Stimulated activated CD8-positive, alpha-beta memory T cell treated with anti-CD3 and anti-CD28 coated beads, Interleukin-4, amount 100 ng/mL, for 4 hours (primary cell): Measurements from ENCODE around the gene PKN1.
"Not testable (repeated sequence)": the region's sequence is repeated elsewhere in the genome, so short reads cannot be mapped to it uniquely, and the experiment has no call there.

Experiments
- DNase-seq, 2 donors: peaks; one replicate each; pipeline ENCODE4 v3.0.0-alpha.2; 2020; ENCODE audit warnings: low read depth in 2 of 2, low spot score in 1 of 2

PKN1 gene

DNA sequence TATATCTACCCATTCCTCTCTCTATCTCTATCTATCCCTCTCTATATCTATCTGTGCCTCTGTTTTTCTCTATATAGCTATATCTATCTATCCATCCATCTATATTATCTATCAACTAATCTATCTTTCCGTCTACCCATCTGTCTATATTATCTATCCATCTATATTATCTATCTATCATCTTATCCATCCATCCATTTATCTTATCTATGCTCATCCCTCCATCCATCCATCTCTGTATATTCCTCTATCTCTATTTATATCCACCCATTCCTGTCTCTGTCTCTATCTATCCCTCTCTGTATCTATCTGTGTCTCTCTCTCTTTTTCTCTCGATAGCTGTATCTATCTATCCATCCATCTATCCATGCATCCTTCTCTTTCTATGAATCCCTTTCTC lies 27.8 kb downstream of the PKN1 start:
- no peak for DNase-seq

DNA sequence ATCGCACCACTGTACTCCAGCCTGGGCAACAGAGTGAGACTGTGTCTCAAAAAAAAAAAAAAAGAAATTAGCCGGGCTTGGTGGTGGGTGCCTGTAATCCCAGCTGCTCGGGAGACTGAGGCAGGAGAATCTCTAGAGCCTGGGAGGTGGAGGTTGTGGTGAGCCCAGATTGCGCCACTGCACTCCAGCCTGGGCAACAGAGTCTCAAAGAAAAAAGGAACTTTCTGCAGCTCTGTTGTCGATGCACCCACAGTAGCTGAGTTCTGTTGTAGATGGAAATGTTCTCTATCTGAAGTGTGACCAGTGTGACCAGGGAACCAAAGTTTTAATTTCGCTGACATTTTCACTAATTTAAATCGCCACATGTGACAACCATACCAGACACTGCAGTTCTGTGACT lies 29.3 kb downstream of the PKN1 start:
- DNase-seq = not testable (repeated sequence)

DNA sequence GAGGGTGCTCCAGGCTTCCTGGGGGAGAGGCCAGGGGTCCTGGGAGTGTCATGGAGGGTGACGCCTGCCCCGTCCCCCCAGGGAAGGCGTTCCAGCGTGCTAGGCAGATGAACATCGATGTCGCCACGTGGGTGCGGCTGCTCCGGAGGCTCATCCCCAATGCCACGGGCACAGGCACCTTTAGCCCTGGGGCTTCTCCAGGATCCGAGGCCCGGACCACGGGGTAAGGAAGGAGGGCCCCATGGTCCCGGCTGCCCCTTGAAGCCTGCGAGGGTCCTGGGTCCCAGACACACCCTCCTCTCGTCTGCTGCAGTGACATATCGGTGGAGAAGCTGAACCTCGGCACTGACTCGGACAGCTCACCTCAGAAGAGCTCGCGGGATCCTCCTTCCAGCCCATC lies 30.6 kb downstream of the PKN1 start:
- DNase-seq = no peak

DNA sequence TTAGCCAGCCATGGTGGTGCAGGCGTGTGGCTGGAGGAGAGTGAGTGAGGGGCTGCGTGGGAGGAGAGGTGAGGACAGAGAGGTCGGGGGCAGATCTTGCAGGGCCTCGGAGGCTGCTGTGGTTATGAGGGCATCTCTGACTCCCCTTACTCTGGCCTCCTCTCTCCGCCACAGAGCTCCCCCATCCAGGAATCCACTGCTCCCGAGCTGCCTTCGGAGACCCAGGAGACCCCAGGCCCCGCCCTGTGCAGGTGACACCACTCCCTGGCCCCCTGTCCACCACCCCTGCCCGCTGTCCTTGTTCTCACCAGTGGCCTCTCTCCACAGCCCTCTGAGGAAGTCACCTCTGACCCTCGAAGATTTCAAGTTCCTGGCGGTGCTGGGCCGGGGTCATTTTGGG lies 34.3 kb downstream of the PKN1 start:
- no peak for DNase-seq

DNA sequence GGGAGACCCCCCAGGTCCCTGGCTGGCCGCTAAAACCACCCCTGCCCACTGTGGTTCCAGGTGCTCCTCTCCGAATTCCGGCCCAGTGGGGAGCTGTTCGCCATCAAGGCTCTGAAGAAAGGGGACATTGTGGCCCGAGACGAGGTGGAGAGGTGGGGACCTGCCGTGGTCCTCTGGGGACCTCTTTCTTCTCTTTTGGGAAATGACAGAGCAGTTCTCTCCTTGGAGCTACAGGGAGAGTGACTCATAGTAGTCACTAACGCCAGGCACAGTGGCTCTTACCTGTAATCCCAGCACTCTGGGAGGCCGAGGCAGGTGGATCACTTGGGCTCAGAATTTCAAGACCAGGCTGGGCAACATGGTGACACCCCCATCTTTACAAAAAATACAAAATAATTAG lies 34.7 kb downstream of the PKN1 start:
- no peak for DNase-seq

DNA sequence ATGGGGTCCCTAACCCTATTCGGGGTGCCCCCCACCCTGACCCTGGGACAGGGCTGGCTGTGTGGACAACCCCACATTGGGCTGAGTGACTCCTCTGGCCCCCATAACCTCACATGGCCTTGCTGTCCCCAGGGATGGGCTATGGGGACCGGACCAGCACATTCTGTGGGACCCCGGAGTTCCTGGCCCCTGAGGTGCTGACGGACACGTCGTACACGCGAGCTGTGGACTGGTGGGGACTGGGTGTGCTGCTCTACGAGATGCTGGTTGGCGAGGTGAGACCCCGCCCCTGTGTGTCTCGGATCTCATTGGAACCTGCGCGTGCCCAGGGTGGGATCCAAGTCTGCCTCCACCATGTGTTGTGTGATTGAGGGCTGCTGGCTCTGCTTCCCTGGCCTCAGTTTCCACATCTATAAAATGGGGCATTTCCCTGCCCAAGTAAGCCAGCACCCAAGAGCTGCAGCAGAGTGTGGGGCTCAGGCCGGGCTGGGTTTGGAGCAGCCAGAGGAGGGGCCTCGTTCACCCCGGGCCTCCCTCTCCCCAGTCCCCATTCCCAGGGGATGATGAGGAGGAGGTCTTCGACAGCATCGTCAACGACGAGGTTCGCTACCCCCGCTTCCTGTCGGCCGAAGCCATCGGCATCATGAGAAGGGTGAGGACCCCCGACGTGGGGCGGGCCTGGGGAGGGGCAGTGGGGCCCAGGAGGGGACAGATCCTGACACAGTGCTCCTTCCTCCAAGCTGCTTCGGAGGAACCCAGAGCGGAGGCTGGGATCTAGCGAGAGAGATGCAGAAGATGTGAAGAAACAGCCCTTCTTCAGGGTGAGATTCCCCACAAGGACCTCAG lies 37.1 kb downstream of the PKN1 start:
- DNase-seq = no peak

DNA sequence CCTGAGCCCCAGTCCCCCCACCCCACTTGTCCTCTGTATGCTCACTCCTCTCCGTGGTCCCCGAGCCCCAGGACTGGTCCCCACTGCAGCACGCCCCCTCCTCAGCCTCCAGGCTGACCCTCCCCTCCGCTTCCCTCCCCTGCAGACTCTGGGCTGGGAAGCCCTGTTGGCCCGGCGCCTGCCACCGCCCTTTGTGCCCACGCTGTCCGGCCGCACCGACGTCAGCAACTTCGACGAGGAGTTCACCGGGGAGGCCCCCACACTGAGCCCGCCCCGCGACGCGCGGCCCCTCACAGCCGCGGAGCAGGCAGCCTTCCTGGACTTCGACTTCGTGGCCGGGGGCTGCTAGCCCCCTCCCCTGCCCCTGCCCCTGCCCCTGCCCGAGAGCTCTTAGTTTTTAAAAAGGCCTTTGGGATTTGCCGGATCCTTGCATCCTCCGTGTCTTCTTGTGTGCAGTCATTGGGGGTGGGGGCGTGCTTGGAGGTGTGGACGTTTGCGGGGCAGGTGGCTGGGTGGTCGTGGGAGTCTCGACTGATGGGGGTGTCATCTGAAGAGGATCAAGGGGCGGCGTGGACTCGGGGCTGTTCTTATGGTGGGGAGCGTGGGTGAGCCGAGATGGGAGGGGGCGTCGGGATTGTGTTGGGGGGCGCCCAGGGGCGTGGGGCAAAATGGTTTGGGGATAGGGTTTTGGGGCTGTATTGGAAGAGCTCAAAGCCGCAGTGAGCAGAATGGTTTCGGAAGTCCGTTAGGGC lies 38.5 kb downstream of the PKN1 start:
- DNase-seq = no peak

DNA sequence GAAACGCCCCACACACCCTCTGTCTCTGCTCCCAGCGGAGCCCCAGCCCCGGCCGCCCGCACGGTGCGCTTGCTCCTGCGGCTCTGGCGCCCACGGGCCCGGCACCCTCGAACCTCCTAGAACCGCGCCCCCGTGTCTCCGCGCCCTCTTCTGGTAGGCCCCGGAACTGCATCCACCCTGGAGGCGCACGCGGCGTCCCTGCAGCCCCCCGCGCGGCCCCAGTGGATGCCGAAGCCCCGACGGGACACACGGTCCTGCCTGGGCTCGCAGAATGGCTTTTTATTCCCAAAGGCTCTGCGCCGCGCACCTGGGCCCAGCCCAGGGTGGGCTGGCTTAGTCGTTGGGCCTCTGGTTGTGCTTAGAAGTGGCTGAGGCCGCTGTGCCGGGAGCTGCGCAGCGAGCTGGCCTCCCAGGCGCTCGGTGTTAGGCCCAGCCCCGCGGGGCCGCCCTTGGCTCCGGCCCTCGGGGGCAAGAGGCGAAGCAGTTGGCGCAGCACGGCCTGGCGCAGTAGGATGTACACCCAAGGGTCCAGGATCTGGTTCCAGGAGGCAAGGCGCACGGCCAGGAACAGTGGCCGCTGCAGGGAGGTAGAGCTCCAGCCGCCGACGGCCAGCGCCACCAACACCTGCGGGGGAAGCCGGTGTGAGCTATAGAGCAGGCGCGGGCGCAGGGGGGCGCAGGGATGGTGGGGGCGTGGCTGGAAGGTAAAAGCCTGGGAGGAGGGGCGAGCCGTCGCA lies 39.3 kb downstream of the PKN1 start:
- DNase-seq = peak; percentile 72 to 93

DNA sequence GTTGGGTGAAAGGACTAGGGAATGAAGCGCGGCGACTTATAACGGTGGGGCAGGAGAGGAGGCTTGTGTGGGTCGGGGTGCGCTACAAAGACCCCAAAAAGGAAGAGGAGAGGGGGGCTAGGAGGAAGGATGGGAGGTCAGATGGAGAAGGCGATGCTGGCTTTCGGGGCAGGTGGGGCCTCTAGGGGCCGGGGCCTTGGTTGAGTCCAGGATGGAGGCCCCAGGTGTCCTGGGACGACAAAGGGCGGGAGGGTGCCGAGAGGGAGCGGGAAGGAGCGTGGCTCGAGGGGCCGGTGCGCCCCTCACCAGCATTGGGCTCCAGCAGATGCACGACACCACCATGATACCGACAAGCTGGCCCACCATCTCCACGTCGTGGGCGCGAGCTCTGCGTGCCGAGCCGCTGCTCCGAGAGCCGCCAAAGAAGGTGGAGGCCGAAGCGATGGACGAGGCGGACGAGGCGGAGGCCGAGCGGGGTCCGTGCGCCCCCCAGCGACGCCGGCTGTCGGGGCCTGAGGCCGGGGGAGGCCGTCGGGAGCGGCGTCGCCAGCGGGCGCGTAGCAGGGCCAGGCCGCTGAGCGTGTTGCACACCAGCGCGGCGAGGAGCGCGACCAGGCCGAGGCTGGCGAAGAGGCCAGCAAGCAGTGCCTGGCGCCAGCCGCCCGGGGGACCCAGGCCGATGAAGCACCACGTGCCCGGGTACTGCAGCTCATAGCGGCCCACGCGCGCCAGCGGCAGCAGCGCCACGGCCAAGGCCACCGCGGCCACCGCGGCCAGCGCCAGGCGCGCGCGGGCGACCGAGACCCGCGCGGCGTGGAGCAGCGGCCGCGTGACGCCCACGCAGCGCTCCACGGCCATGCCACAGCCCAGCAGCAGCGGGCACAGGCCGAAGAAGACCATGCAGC lies 40.2 kb downstream of the PKN1 start:
- no peak for DNase-seq

DNA sequence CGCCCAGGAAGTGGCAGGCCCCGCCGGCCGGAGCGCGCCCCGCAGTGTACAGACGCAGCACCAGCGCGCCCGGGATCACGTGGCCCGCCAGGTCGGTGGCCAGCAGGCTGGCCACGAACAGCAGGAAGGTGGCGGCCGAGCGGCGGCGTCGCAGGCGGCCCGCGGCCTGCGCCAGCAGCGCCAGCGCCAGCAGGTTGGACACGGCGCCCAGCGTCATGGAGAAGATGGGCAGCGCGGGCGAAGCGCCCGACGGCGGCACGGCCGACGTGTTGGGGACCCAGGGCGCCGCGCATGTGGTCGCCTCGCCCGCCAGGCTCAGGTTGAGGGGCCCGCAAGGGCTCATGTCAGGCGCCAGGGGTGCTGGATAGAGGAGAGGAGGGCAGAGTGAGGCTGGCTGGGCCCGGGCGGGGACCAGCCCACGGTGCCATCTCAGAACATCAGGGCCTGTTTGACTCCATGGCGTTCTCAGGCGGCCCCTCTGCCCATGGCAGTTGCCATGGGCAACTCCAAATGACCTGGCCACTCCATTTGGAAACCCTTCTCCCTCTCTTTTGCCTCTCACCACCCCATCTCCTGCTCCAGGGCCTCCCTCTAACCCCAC lies 41.0 kb downstream of the PKN1 start:
- no peak for DNase-seq

DNA sequence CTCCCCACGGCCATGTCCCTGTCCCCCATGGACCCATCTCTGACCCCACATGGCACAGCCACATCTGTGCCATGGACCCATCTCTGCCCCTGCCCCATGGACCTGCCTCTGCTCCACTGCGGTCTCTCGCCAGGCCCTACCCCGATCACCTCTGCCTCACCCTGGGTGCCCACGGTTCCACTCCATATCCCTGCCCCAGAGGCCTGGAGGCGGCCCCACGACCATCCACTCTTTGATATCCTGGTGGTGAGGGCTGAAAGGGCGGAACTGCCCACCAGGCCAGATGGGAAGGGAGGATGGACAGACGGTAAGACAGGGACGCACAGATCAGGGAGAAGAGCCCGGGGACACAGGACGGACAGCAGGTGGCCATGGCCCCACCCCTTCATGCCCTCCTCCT lies 41.7 kb downstream of the PKN1 start:
- DNase-seq = no peak

DNA sequence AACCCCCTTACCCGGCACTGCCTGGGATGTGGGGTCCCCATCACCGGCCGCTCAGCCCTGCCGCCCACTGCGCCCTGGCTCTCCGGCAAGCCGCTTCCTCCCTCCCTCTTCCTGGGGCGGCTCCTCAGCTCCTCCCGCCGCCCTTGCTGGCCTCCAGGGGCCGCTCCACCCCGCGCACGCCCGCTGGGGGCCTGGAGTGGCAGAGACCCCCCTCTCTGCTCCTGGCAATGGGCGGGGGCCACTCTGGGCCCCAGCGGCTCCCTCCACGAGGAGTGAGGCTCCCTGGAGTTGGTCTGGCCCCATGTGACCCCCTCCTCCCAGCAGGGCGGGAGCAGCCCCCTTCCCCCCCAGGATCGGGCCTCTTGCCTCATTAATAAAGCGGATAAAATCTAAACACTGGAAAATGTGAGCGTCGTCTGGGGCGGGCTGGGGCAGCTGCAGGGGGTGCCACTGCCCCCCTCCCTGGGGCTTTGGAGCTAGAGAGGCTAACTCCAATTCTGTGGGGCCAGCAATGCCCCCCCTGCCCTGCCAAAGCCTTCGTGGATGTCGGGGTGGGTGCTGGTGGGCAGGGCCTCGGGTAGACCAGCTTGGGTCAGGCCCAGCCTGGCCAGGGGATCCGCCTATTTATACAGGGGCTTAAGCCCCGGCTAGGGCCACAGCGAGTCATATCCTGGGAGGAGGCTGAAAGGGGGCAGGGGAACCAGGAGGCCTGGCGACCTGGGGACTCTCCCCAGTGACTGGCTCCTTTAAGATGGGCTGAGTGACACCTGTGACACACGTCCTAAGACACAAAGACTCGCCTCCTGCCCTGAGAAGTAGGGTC lies 42.4 kb downstream of the PKN1 start, which contains the start of gene PTGER1:
TSS of gene PTGER1 (minus strand) at position 104 of the 823 bp plus-strand sequence. CDS start 1,034 bp downstream, outside the sequence.
- DNase-seq = no peak

DNA sequence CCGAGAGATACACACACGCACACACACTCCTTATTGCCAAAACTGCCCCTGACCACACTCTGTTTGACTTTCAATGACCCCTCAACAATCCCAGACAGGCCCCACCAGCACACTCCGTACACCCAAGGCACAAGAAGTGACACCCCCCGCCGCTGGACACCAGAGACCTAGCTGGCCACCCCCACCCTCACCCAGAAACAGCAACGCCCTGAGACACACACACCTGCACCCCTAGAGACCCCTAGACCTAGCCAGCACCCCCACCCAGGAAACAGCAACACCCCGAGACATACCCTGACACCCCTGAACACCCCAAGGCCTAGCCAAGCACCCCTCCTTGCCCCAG lies 43.2 kb downstream of the PKN1 start:
- no peak for DNase-seq

DNA sequence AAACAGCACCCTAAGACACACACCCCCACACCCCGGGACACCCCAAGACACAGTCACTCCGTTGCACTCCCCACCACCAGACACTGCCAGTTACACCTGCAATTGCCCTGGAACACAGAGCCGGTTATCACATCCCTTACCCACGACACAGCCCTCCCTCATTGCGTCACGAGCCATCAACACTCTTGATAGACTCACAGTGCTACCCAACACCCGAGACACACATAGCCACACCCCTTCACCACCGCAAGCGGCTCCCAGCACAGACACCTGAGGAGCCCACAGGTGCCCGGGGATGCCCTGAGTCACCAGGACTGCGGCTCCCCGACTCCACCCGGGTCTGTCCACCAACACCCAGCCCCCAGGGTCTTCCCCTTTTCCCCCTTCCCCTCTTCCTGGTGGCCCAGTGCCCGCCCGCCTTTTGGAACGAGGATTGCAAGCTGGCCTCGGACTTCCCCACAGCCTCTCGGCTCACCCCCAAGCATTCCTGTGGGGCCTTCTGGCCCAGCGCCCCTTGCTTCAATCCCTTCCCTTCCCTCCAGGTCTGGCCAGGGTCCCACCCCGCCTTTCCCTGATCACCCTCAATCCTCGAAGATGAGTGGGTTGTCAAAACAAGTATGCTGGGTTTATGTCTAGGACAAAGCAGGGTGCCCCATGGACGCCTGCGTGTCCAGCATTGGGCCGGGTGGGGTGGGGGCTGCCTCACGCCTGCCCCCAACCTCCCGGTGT lies 43.7 kb downstream of the PKN1 start:
- peak in 1 of 2 donors; percentile 44 for DNase-seq

DNA sequence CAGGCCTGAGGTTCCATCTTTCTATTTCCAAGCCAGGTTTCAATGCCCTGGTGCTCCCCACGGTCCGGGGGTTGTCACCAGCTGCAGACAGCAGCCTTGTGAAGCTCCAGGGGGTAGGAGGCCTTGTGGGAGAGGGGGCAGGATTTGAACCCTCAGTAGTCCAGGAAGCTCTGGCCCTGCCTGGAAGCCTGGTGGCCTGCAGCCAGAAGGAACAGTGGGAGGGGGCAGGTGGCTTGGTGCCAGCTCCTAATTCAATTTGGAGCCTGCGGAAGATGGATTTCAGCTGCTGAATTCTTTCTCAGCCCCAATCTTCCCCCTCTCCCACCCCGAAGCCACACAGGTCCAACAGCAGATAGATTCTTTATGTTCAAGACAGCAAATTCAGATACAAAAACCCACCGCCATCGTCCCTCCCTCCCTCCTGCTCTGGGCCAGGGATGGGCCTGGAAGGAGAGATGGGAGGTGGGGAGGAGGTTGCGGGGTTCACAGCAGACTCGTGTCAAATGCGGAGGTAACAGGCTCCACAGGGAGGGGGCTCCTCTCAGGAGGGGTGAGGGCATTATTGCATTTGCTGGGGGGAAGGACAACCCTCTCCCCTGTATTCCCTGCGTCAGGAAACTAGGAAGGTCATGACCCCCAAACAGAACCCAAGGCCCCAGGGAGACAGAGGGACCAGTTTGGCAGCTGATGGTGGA lies 44.5 kb downstream of the PKN1 start:
- no peak for DNase-seq

DNA sequence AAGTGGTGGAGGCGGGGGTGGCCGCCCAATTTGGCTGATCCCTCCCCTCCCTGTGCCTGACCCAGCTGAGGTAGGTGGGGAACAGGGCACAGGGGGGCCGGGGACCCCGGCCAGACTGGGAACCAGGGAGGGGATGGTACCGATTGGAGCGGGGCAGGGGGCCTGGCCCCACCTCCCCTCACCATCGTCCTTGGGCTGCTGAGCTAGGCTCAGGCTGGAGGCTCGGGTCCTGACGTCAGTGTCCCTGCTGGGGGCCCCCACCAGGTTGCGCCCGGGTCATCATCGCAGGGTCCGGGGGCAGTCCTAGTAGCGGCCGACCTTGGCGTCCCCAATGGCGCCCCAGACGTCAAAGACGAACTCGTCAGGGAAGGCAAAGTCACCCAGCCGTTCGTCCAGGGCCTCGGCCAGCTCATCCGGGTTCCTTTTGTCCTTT lies 45.0 kb downstream of the PKN1 start:
- DNase-seq = no peak

DNA sequence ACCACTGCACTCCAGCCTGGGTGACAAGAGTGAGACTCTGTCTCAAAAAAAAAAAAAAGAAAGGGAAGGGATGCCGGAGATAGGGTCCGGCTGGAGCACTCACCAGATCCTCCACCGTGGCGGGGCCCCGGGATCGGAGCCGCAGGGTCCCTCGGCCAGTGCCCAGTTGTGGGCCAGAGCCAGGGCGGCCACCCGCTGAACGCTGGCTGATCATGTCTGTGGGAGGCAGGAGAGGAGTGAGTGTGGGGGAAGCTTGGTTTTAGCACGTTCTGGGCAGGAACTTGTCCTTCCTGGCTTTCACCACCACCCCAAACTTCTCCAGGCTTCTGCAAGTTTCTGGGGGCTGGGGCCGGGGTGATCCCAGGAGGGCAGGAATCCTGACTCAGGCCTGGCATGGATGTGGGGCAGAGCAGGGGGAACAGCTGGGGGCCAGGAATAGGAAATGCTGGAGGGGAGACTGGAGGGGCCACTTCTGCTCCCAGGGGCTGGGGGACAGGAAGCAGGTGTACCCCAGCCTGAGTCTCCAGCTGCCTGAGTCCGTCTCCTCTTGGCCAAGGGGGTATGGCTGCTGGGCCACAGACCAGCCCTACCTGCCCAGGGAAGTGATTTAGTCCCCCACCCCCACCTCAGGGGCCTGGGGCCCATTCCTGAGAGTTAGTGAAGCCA lies 46.3 kb downstream of the PKN1 start:
- no peak for DNase-seq
